Suprapubic skin (tissue), 4 donors: ENCODE results near the gene PRICKLE2. TPM values are rescaled to one million over a fixed set of nuclear protein-coding genes. Genes with fewer than 3 reads are reported as not detected.

ENCODE experiments used
- DNase-seq, 2 donors: peaks; one replicate each; pipeline ENCODE4 v3.0.0-alpha.2; 2019; ENCODE audit warnings: low spot score in 2 of 2
- H3K27ac ChIP-seq: fragments of 200-600 bp; sonication (generic); one replicate; pipeline ENCODE4 v1.5.1; 2019
- H3K27me3 ChIP-seq: fragments of 200-600 bp; sonication (generic); one replicate; pipeline ENCODE4 v1.5.1; 2019
- H3K36me3 ChIP-seq: fragments of 200-600 bp; sonication (generic); one replicate; pipeline ENCODE4 v1.5.1; 2019
- H3K4me1 ChIP-seq: fragments of 200-600 bp; sonication (generic); one replicate; pipeline ENCODE4 v1.5.1; 2019
- H3K4me3 ChIP-seq: fragments of 200-600 bp; sonication (generic); one replicate; pipeline ENCODE4 v1.5.1; 2019; ENCODE audit warnings: mild to moderate bottlenecking
- H3K9me3 ChIP-seq: fragments of 200-600 bp; sonication (generic); one replicate; pipeline ENCODE4 v1.5.1; 2019
- EP300 ChIP-seq: sonication (generic); formaldehyde crosslinking; IDR thresholded peaks from one replicate; pipeline ENCODE4 v1.6.1; 2017; ENCODE audit warnings: antibody characterized with exemption
- POLR2A ChIP-seq, 2 donors: fragments of 450-650 bp; IDR thresholded peaks; one replicate each; pipeline ENCODE4 v1.6.1; 2017; ENCODE audit warnings: antibody characterized with exemption in 2 of 2, mild to moderate bottlenecking in 2 of 2, moderate library complexity in 2 of 2
- POLR2AphosphoS5 ChIP-seq, 3 donors: sonication (generic); formaldehyde crosslinking; IDR thresholded peaks; one replicate each; pipeline ENCODE4 v1.6.1; 2017; ENCODE audit warnings: antibody characterized with exemption in 3 of 3
- WGBS: methylation state at CpG from one replicate; pipeline ENCODE4 v1.1.5; 2018; 5-methylcytosine and 5-hydroxymethylcytosine counted together
- total RNA-seq, 4 donors: library from RNA; depleted of rRNA; stranded (reverse); fragments of >200 nt; gene quantifications; one replicate each; pipeline ENCODE4 v1.1.0, GENCODE V29; 2016
- TF ChIP-seq, protein P1 (sequence below), 2 donors: fragments of 200-600 bp in 1 of 2; fragments of 450-650 bp in 1 of 2; sonication (generic) in 1 of 2; IDR thresholded peaks; one replicate each; pipeline ENCODE4 v1.5.1; 2016 to 2019; ENCODE audit warnings: antibody characterized with exemption in 2 of 2, mild to moderate bottlenecking in 1 of 2, moderate library complexity in 1 of 2

The PRICKLE2 gene
- total RNA-seq, 4 donors from 2014 or later = 6.7 to 14.5 (median 11.9) TPM

DNA sequence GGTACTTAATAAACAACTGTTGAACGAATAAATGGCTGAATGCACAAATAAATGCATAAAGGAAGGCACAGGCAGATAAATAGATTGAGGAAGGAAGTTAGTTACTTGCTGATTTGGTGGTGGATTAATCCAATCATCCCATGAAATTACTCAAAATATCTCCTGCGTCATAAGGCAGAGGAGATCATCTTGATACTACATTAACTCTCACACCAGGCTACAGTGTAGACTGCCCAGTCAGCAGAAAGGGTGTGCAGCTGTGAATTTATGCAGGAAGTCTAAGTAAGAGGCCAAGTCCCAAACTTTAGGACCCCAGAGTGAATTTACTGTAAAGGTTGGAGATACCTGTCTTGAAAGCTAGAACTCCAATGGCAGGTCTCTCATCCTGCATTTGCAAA is 38.6 kb downstream of the PRICKLE2 start:
- no peaks in the 10 kb centered on the region for H3K36me3 ChIP-seq
- TF ChIP-seq POLR2A (IDR thresholded peaks at IDR 0.05) (no peak), EP300 (no peak), POLR2AphosphoS5 (IDR thresholded peaks at IDR 0.05) (no peak)
- TF ChIP-seq, protein P1, sequence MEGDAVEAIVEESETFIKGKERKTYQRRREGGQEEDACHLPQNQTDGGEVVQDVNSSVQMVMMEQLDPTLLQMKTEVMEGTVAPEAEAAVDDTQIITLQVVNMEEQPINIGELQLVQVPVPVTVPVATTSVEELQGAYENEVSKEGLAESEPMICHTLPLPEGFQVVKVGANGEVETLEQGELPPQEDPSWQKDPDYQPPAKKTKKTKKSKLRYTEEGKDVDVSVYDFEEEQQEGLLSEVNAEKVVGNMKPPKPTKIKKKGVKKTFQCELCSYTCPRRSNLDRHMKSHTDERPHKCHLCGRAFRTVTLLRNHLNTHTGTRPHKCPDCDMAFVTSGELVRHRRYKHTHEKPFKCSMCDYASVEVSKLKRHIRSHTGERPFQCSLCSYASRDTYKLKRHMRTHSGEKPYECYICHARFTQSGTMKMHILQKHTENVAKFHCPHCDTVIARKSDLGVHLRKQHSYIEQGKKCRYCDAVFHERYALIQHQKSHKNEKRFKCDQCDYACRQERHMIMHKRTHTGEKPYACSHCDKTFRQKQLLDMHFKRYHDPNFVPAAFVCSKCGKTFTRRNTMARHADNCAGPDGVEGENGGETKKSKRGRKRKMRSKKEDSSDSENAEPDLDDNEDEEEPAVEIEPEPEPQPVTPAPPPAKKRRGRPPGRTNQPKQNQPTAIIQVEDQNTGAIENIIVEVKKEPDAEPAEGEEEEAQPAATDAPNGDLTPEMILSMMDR (IDR thresholded peaks at IDR 0.05) = no peak
- DNase-seq = no peak
- no peaks in the 10 kb centered on the region for H3K27me3 ChIP-seq
- H3K4me1 ChIP-seq = peaks cover 58% of the 10 kb centered on the region
- no peak overlapping the region for H3K4me3 ChIP-seq
- WGBS = 73% methylated on average over 2 of the region's 2 CpGs
- H3K9me3 ChIP-seq = no peaks in the 10 kb centered on the region
- peak overlapping the region; percentile 55 for H3K27ac ChIP-seq

DNA sequence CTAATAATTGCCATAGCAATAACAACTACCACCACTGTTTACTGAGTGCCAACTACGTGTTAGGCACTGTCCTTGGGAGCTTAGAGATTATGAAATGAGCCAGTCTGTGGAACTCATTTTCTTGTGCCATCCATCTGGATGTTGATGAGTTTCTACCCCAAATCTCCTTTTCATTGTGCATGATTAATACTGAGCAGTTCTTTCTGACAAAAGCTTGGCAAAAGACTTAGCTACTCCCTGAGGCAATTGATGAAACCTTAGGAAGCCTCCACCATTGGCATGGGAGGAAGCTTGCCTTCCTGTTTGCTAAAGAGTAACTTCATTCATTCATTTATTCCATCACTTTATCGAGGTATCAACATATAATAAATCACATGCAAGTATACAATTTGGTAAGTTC is 39.8 kb downstream of the PRICKLE2 start:
- Histone ChIP-seq H3K4me3 (no peak overlapping the region), H3K36me3 (no peaks in the 10 kb centered on the region), H3K4me1 (peaks cover 51% of the 10 kb centered on the region), H3K27me3 (no peaks in the 10 kb centered on the region), H3K27ac (no peak overlapping the region), H3K9me3 (no peaks in the 10 kb centered on the region)
- TF ChIP-seq POLR2AphosphoS5 (IDR thresholded peaks at IDR 0.05) = no peak
- no peak for TF ChIP-seq EP300
- TF ChIP-seq, protein P1 (IDR thresholded peaks at IDR 0.05) = no peak
- TF ChIP-seq POLR2A (IDR thresholded peaks at IDR 0.05) = no peak
- no peak for DNase-seq
- WGBS = 64% methylated on average over 2 of the region's 2 CpGs

DNA sequence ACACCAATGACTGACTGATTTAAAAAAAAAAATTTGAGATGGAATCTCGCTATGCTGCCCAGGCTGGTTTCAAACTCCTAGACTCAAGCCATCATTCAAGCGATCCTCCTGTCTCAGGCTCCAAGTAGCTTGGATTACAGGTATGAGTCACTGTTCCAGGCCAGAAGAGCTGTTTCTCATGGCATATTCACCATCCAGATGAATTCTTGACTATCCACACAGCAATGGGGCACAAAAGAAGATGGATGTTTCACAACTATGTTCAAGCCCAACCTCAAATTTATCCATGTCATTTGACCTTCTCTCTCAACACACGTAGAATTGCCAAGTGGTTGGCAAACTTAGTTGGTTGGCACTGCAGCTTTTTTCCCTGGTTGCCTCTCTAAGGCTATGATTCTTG is 40.6 kb downstream of the PRICKLE2 start:
- no peak for TF ChIP-seq EP300
- no peak for TF ChIP-seq POLR2AphosphoS5 (IDR thresholded peaks at IDR 0.05)
- TF ChIP-seq, protein P1 (IDR thresholded peaks at IDR 0.05) = no peak
- TF ChIP-seq POLR2A (IDR thresholded peaks at IDR 0.05) = no peak
- H3K27ac ChIP-seq = no peak overlapping the region
- no peaks in the 10 kb centered on the region for H3K36me3 ChIP-seq
- DNase-seq = no peak
- no peaks in the 10 kb centered on the region for H3K27me3 ChIP-seq
- 63% methylated on average over 3 of the region's 3 CpGs for WGBS
- peaks cover 43% of the 10 kb centered on the region for H3K4me1 ChIP-seq
- no peak overlapping the region for H3K4me3 ChIP-seq
- H3K9me3 ChIP-seq = no peaks in the 10 kb centered on the region

DNA sequence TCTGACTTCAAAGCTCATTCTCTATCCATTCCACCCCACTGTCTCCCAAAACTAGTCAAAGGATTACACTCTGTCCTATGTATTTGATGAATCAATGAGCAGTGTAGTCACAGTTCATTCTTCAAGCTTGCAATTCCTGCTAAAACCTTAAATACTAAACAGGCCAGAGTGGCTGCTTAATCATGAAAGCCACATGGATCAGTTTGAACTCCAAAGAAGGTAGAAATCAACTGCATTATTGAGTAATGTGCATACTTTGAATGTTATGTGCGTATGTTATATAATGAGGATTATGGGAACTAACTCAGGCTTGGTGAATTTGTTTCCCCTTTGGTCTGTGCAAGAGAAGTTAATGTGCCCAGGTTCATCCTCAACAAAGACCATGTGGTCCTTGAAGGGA is 45.4 kb downstream of the PRICKLE2 start:
- no peak for DNase-seq
- TF ChIP-seq POLR2A (IDR thresholded peaks at IDR 0.05) (no peak), EP300 (no peak), POLR2AphosphoS5 (IDR thresholded peaks at IDR 0.05) (no peak)
- TF ChIP-seq, protein P1 (IDR thresholded peaks at IDR 0.05) = no peak
- H3K9me3 ChIP-seq = no peaks in the 10 kb centered on the region
- H3K4me3 ChIP-seq = no peak overlapping the region
- H3K36me3 ChIP-seq = no peaks in the 10 kb centered on the region
- peaks cover 2% of the 10 kb centered on the region for H3K4me1 ChIP-seq
- WGBS = 100% methylated on average over 1 of the region's 1 CpG
- no peaks in the 10 kb centered on the region for H3K27me3 ChIP-seq
- H3K27ac ChIP-seq = no peak overlapping the region

DNA sequence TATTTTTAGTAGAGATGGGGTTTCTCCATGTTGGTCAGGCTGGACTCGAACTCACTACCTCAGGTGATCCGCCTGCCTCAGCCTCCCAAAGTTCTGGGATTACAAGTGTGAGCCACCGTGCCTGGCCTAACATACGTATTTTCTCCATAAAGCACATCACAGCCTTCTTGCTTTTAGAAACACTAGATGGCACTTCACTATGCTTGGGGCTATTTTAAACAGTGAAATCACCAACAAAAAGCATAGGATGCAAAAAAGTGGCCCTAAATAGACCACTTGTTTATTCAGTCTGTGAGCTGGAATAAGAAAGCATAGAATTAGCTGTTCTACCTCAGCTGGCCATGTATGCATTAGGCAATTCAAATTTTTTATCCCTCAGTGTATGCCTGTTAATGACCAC is 46.0 kb downstream of the PRICKLE2 start:
- TF ChIP-seq, protein P1 (IDR thresholded peaks at IDR 0.05) = no peak
- TF ChIP-seq EP300 = no peak
- TF ChIP-seq POLR2A (IDR thresholded peaks at IDR 0.05) = no peak
- TF ChIP-seq POLR2AphosphoS5 (IDR thresholded peaks at IDR 0.05) = no peak
- DNase-seq = no peak
- Histone ChIP-seq H3K4me3 (no peak overlapping the region), H3K27ac (no peak overlapping the region), H3K9me3 (no peaks in the 10 kb centered on the region), H3K36me3 (no peaks in the 10 kb centered on the region), H3K4me1 (no peaks in the 10 kb centered on the region), H3K27me3 (no peaks in the 10 kb centered on the region)
- 93% methylated on average over 4 of the region's 4 CpGs for WGBS
